Suprapubic skin (tissue), 4 donors: ENCODE results near the gene BTF3. TPM values are rescaled to one million over a fixed set of nuclear protein-coding genes. Genes with fewer than 3 reads are reported as not detected.
A peak's percentile ranks its signal among the peaks of the same experiment; 100 is the strongest.

Source experiments
- DNase-seq, 2 donors: peaks; one replicate each; pipeline ENCODE4 v3.0.0-alpha.2; 2019; ENCODE audit warnings: low spot score in 2 of 2
- H3K27ac ChIP-seq: fragments of 200-600 bp; sonication (generic); one replicate; pipeline ENCODE4 v1.5.1; 2019
- H3K27me3 ChIP-seq: fragments of 200-600 bp; sonication (generic); one replicate; pipeline ENCODE4 v1.5.1; 2019
- H3K36me3 ChIP-seq: fragments of 200-600 bp; sonication (generic); one replicate; pipeline ENCODE4 v1.5.1; 2019
- H3K4me1 ChIP-seq: fragments of 200-600 bp; sonication (generic); one replicate; pipeline ENCODE4 v1.5.1; 2019
- H3K4me3 ChIP-seq: fragments of 200-600 bp; sonication (generic); one replicate; pipeline ENCODE4 v1.5.1; 2019; ENCODE audit warnings: mild to moderate bottlenecking
- H3K9me3 ChIP-seq: fragments of 200-600 bp; sonication (generic); one replicate; pipeline ENCODE4 v1.5.1; 2019
- CTCF ChIP-seq, 2 donors: fragments of 200-600 bp in 1 of 2; fragments of 450-650 bp in 1 of 2; sonication (generic) in 1 of 2; IDR thresholded peaks; one replicate each; pipeline ENCODE4 v1.5.1; 2016 to 2019; ENCODE audit warnings: antibody characterized with exemption in 2 of 2, mild to moderate bottlenecking in 1 of 2, moderate library complexity in 1 of 2
- EP300 ChIP-seq: sonication (generic); formaldehyde crosslinking; IDR thresholded peaks from one replicate; pipeline ENCODE4 v1.6.1; 2017; ENCODE audit warnings: antibody characterized with exemption
- POLR2A ChIP-seq, 2 donors: fragments of 450-650 bp; IDR thresholded peaks; one replicate each; pipeline ENCODE4 v1.6.1; 2017; ENCODE audit warnings: antibody characterized with exemption in 2 of 2, mild to moderate bottlenecking in 2 of 2, moderate library complexity in 2 of 2
- POLR2AphosphoS5 ChIP-seq, 3 donors: sonication (generic); formaldehyde crosslinking; IDR thresholded peaks; one replicate each; pipeline ENCODE4 v1.6.1; 2017; ENCODE audit warnings: antibody characterized with exemption in 3 of 3
- WGBS: methylation state at CpG from one replicate; pipeline ENCODE4 v1.1.5; 2018; 5-methylcytosine and 5-hydroxymethylcytosine counted together
- total RNA-seq, 4 donors: library from RNA; depleted of rRNA; stranded (reverse); fragments of >200 nt; gene quantifications; one replicate each; pipeline ENCODE4 v1.1.0, GENCODE V29; 2016

The BTF3 gene
- 100 to 1,000 TPM; 473 to 851 (median 620) TPM for total RNA-seq

DNA sequence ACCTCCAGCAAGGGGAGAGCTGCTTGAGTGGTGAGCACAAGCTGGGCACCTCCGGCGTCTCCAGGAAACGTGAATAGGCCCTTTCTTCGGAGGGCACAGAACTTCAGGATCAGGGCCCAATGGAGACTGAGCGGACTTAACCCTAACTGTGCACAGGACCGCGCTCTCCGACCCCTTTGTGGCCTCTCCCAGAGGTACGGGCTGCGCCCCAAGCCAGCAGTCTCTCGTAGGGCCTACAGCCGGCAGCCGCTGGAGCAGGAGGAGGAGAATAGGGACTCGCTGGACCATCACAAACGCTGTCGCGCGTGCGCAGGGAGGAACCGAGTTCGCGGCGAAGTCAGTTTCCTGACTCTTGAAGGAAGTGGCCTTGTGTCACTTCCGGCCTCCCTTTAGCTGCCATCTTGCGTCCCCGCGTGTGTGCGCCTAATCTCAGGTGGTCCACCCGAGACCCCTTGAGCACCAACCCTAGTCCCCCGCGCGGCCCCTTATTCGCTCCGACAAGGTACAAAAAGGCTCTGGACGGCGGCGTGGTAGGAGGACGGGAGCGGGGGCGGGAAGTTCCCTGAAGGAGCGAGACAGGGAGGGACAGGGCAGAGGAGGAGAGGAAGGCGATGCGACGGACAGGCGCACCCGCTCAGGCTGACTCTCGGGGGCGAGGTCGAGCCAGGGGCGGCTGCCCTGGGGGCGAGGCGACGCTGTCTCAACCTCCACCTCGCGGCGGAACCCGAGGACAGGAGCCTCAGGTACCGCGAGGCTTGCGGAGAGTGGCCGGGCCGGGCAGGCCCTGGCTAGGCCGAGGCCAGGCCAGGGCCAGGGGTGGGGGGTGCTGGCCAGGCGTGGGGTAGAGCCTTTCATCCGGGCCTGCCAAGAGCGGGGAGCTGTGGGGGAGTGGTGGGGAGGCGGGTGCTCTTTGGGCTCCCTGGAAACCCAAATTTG is at the start of gene BTF3:
BTF3 (plus strand) TSS at position 386 of the 936 bp plus-strand sequence; CDS start at position 612, 226 bp downstream.
- peak; percentile 96 to 97 for DNase-seq
- H3K4me3 ChIP-seq = peak within 1 kb of the TSS; percentile 89
- no peaks in the 10 kb centered on the region for H3K27me3 ChIP-seq
- peak within 1 kb of the TSS; percentile 96 for H3K27ac ChIP-seq
- no peak for TF ChIP-seq CTCF (IDR thresholded peaks at IDR 0.05)
- peak in 1 of 2 donors; percentile 85 for TF ChIP-seq POLR2A (IDR thresholded peaks at IDR 0.05)
- peak in 2 of 3 donors; percentile 75 to 80 for TF ChIP-seq POLR2AphosphoS5 (IDR thresholded peaks at IDR 0.05)
- no peak for TF ChIP-seq EP300
- under 1% methylated on average over 26 of the region's 67 CpGs for WGBS
- no peaks in the 10 kb centered on the region for H3K9me3 ChIP-seq
- peaks cover 35% of the 10 kb centered on the region for H3K4me1 ChIP-seq
- peaks cover 18% of the 10 kb centered on the region for H3K36me3 ChIP-seq

- Histone ChIP-seq H3K27ac (no peak within 1 kb of the TSS), H3K36me3 (no peaks in the 10 kb centered on the region), H3K27me3 (peaks cover 97% of the 10 kb centered on the region), H3K4me1 (peaks cover 30% of the 10 kb centered on the region), H3K9me3 (no peaks in the 10 kb centered on the region), H3K4me3 (peak within 1 kb of the TSS; percentile 56)
- 4% methylated on average over 15 of the region's 59 CpGs for WGBS
- DNase-seq = peak in 1 of 2 donors; percentile 72
- no peak for TF ChIP-seq POLR2A (IDR thresholded peaks at IDR 0.05)
- TF ChIP-seq EP300 = no peak
- TF ChIP-seq CTCF (IDR thresholded peaks at IDR 0.05) = no peak
- no peak for TF ChIP-seq POLR2AphosphoS5 (IDR thresholded peaks at IDR 0.05)
Observed at GRCh38 chr5:73448463-73449136, 49.6 kb upstream of the BTF3 start, which contains the start of gene FOXD1. Gene FOXD1 (minus strand): TSS chr5:73448777. CDS start chr5:73448362, 415 bp downstream.

GRCh38 chr5:73450137-73450536 is 48.1 kb upstream of the BTF3 start:
- Histone ChIP-seq H3K4me1 (peaks cover 30% of the 10 kb centered on the region), H3K27me3 (peaks cover 93% of the 10 kb centered on the region), H3K9me3 (no peaks in the 10 kb centered on the region), H3K4me3 (no peak overlapping the region), H3K36me3 (no peaks in the 10 kb centered on the region), H3K27ac (no peak overlapping the region)
- no peak for DNase-seq
- TF ChIP-seq POLR2AphosphoS5 (IDR thresholded peaks at IDR 0.05) = no peak
- no peak for TF ChIP-seq CTCF (IDR thresholded peaks at IDR 0.05)
- TF ChIP-seq POLR2A (IDR thresholded peaks at IDR 0.05) = no peak
- no peak for TF ChIP-seq EP300
- WGBS = 23% methylated on average over 7 of the region's 7 CpGs

DNA sequence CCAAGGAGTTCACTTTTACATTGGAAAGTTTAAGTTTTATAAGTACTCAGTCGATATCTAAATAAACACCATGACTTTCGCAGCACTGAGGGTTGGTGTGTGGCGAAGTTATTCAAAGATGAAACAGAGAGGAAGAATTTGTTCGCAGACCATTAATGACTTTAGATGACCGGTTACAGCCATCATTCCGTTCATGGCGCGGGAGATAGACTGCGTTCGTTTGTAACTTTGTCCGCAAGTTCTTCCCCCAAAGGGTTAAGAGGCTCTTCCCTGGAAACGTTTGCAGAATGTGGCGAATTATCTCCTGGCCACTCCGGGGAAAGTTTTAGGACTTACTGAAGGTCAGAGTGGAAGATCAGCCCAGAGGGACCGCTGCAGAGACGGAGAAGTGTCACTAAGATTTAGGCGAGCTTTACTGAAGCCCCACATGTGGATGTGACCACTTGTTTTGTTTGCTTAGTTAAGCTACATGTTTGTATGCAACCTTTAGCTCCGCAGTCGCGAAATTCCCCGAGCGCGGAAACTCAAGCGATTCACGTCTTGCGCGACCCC is 47.5 kb upstream of the BTF3 start:
- Histone ChIP-seq H3K27me3 (peaks cover 93% of the 10 kb centered on the region), H3K27ac (no peak overlapping the region), H3K4me3 (peak overlapping the region; percentile 22), H3K36me3 (no peaks in the 10 kb centered on the region), H3K4me1 (peaks cover 30% of the 10 kb centered on the region), H3K9me3 (no peaks in the 10 kb centered on the region)
- 16% methylated on average over 27 of the region's 27 CpGs for WGBS
- TF ChIP-seq POLR2AphosphoS5 (IDR thresholded peaks at IDR 0.05) = no peak
- TF ChIP-seq EP300 = no peak
- TF ChIP-seq POLR2A (IDR thresholded peaks at IDR 0.05) = no peak
- no peak for TF ChIP-seq CTCF (IDR thresholded peaks at IDR 0.05)
- DNase-seq = no peak
